C4-2B (cell line): Measurements from ENCODE around the gene P2RY8.

Experiments
- H3K27ac ChIP-seq: fragments of 450-650 bp; 2 replicates; pipeline ENCODE4 v1.5.1; 2017
- ZFX ChIP-seq: fragments of 450-650 bp; IDR thresholded peaks from 2 replicates; pipeline ENCODE4 v1.6.1; 2017
- TF ChIP-seq, protein P1 (sequence below): fragments of 450-650 bp; conservative IDR thresholded peaks from 2 replicates; pipeline ENCODE4 v1.5.1; 2017; ENCODE audit warnings: mild to moderate bottlenecking

Gene P2RY8, protein sequence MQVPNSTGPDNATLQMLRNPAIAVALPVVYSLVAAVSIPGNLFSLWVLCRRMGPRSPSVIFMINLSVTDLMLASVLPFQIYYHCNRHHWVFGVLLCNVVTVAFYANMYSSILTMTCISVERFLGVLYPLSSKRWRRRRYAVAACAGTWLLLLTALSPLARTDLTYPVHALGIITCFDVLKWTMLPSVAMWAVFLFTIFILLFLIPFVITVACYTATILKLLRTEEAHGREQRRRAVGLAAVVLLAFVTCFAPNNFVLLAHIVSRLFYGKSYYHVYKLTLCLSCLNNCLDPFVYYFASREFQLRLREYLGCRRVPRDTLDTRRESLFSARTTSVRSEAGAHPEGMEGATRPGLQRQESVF

DNA sequence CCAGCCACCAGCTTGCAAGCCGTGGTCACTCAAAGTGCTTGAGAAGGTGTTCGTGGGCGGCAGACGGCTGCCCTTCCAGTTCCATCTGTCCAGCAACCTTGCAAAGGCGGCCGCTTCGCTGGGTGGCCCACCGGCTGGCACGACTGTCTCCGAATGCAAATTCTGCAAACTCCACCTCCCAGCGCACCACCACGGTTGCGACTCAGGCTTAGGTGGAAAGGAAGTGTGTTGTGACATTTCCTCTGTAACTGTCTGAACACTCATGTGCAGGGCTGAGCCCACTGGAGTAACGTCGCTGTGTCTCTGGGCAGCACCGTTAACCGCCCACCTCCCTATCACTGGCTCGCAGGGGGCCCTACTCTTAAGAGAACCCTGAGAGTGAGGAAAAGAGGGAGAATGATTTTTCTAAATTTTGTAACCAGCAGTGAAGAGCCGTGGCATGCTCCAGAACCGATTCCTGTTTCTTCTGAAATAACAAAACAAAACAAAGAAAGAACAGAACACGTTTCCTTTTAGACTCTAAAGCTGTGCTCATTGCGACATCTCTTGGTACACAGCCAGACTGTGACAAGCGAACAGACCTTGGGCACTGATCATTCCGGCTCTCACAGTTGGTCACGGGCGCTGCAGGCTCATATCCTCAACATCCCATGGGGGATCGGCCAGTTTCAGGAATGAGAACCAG, at the start of gene P2RY8:
TSS of gene P2RY8 (minus strand) at position 155 of the 685 bp plus-strand sequence. CDS start 70,627 bp downstream, outside the sequence.
- TF ChIP-seq, protein P1, sequence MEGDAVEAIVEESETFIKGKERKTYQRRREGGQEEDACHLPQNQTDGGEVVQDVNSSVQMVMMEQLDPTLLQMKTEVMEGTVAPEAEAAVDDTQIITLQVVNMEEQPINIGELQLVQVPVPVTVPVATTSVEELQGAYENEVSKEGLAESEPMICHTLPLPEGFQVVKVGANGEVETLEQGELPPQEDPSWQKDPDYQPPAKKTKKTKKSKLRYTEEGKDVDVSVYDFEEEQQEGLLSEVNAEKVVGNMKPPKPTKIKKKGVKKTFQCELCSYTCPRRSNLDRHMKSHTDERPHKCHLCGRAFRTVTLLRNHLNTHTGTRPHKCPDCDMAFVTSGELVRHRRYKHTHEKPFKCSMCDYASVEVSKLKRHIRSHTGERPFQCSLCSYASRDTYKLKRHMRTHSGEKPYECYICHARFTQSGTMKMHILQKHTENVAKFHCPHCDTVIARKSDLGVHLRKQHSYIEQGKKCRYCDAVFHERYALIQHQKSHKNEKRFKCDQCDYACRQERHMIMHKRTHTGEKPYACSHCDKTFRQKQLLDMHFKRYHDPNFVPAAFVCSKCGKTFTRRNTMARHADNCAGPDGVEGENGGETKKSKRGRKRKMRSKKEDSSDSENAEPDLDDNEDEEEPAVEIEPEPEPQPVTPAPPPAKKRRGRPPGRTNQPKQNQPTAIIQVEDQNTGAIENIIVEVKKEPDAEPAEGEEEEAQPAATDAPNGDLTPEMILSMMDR: no peak
- TF ChIP-seq ZFX: no peak
- H3K27ac ChIP-seq: no peak within 1 kb of the TSS

DNA sequence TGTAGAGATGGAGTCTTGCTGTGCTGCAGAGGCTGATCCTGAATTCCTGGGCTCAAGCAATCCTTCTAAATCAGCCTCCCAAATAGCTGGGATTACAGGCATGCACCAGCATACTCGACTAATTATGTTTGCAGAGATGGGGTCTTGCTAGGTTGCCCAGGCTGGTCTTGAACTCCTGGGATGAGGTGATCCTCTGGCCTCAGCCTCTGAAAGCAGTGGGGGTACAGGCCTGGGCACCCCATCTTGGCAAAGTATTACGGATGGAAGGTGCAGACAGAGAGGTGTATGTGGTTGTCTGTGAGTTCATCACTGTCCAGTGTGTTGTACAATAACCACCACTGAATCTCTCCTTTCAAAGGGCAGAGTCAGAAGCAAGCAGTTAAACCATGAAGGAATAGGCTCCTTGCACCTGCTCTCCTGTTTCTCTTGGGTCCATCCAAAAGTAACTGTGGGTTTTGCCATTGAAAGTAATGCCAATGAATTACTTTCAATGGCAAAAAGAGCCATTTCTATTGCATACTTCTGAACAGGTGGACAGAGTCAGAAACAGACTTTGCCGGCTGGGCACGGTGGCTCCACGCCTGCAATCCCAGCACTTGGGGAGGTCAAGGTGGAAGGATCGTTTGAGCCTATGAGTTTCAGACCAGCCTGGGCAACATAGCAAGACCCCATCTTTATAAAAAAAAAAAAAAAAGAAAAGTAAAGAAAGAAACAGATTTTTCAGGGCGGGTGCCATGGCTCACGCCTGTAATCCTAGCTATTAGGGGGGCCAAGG, 47.4 kb upstream of the P2RY8 start:
- H3K27ac ChIP-seq: no peak overlapping the region
- TF ChIP-seq, protein P1: no peak
- TF ChIP-seq ZFX: no peak

DNA sequence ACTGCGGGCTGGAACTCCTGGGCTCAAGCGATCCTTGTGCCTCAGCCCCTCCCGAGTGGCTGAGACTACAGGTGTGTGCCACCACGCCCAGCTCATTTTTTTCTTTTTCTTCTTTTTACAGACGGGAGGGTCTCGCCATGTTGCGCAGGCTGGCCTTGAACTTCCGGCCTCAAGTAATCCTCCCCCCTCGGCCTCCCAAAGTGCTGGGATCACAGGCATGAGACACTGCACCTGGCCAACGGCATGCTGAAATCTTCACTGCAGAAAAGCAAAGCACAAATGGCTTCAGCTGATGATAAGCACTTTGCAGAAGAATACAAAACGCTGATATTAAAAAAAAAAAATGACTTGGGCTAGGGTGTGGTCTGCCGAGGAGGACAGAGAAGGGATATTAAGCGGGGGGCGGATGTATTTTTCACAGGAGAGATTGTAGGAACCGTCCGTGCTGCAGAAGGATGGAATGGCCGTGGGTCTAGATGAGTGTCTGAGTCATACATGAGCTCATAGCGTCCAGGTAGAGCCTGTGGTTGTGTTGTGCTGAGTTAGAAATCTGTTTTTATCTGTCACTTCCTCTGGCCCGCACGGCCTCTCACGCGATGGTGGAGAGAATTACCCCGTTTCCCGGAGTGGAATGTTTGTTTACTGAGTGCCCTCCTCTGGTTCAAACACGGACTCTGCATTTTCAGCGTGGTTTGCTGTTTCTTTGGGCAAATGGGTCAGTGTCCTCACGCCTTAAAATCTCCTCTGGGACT, 45.9 kb upstream of the P2RY8 start:
- no peak overlapping the region for H3K27ac ChIP-seq
- no peak for TF ChIP-seq ZFX
- TF ChIP-seq, protein P1: no peak

DNA sequence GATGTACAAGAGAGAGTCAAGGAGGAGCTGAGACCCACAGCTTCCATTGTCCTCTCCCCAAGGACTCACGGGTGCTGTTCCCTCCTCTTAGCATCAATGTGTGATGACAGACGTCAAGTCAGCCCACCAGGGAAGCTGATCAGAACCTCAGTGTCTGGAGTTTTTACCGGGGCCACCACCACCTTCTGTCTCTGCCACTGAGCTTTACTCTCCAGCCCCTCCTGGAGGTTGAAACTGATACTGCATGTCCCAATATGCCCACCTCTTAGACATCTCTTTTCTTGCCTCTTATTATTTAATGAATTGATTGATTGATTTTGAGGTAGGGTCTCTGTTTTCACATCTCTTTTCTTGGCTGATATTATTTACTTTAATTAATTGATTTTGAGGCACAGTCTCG, 44.1 kb upstream of the P2RY8 start:
- no peak overlapping the region for H3K27ac ChIP-seq
- TF ChIP-seq ZFX: no peak
- TF ChIP-seq, protein P1: peak; percentile 32

DNA sequence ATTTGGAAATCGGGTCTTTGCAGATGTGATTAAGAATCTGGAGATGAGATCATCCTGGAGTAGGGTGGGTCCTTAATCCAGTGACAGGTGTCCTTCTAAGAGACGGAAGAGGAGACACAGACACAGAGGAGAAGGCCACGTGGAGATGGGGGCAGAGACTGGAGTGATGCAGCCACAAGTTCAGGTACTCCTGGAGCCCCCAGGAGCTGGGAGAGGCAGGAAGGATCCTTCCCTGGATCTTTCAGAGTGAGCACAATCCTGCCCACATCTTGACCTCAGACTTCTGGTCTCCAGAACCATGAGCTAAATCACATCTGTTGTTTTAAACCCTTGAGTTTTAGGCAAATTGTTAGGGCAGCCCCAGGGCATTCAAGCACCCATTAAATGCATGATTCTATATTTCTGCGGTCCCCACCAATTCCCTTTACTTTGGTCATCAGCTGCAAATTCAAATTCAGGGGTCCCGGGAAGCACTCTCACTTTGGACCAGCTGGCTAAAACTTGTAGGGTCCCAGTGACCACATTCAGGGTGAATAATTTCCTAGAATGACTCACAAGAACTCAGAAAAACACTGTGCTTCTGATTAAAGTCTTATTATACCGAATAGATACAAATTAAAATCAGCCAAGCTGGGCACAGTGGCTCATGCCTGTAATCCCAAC, 41.7 kb upstream of the P2RY8 start:
- TF ChIP-seq ZFX: no peak
- TF ChIP-seq, protein P1: no peak
- no peak overlapping the region for H3K27ac ChIP-seq

DNA sequence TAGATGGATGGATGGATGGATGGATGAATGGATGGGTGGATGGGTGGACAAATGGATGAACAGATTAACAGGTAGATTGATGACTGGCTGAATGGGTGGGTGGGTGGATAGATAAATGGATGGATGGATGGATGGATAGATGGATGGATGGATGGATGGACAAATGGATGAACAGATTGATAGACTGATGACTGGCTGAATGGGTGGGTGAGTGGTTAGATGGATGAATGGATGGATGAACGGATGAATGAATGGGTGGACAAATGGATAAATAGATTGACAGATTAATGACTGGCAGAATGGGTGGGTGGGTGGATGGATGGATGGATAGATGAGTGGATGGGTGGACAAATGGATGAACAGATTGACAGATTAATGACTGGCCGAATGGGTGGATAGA, 40.9 kb upstream of the P2RY8 start:
- no peak for TF ChIP-seq ZFX
- TF ChIP-seq, protein P1: no peak
- H3K27ac ChIP-seq: no peak overlapping the region
